ENCODE results near the gene DDX51.

GRCh38 chr12:132158677-132159554 is 14.8 kb upstream of the DDX51 start:
- TF ChIP-seq POLR2AphosphoS2 (conservative IDR thresholded peaks at IDR 0.05; ENCODE audit: low read length) (no peak), PHF8 (IDR thresholded peaks at IDR 0.05; ENCODE audit: borderline replicate concordance, low read depth) (no peak), CTCF (IDR thresholded peaks at IDR 0.05) (no peak), REST (IDR thresholded peaks at IDR 0.05) (no peak), RAD21 (conservative IDR thresholded peaks at IDR 0.05 in 1 of 2, IDR thresholded peaks at IDR 0.05 in 1 of 2) (no peak), EP300 (IDR thresholded peaks at IDR 0.05) (no peak), NPAS2 (CRISPR knock-in tag; IDR thresholded peaks at IDR 0.05; ENCODE audit: borderline replicate concordance) (no peak), MAFK (IDR thresholded peaks at IDR 0.05; ENCODE audit: partially characterized antibody) (no peak), POLR2A (IDR thresholded peaks at IDR 0.05; ENCODE audit: low read length) (no peak), JUNB (IDR thresholded peaks at IDR 0.05) (no peak), BHLHE40 (IDR thresholded peaks at IDR 0.05; ENCODE audit: low read depth, low read length) (no peak), ZC3H11A (IDR thresholded peaks at IDR 0.05) (no peak)

All from A549 (cell line).